Measurements from ENCODE around the gene IGLL5.

DNA sequence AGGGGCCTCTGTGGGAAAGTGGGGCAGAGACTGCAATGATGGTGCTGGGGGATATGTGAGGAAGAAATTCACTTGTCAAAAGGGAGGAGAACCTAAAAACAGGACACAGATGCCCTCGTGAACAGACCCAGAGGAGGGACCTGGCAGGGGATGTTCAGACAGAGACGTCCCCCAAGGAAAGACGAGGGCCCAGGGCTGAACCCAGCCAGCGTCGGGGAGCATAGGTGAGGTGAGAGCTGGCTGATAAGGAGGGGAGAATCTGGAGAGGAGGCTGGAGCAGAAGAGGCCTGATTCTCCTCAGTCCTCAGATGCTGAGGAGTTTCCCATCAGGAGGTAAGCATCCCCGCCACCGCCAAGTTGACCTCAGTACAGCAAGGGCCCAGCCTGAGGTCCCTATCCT, 31.4 kb downstream of the IGLL5 start:
- TF ChIP-seq, protein P1, sequence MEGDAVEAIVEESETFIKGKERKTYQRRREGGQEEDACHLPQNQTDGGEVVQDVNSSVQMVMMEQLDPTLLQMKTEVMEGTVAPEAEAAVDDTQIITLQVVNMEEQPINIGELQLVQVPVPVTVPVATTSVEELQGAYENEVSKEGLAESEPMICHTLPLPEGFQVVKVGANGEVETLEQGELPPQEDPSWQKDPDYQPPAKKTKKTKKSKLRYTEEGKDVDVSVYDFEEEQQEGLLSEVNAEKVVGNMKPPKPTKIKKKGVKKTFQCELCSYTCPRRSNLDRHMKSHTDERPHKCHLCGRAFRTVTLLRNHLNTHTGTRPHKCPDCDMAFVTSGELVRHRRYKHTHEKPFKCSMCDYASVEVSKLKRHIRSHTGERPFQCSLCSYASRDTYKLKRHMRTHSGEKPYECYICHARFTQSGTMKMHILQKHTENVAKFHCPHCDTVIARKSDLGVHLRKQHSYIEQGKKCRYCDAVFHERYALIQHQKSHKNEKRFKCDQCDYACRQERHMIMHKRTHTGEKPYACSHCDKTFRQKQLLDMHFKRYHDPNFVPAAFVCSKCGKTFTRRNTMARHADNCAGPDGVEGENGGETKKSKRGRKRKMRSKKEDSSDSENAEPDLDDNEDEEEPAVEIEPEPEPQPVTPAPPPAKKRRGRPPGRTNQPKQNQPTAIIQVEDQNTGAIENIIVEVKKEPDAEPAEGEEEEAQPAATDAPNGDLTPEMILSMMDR (optimal IDR thresholded peaks at IDR 0.05 in 1 of 3, IDR thresholded peaks at IDR 0.05 in 1 of 3, conservative IDR thresholded peaks at IDR 0.05 in 1 of 3; ENCODE audit: extremely low read depth in 1 of 3, insufficient read depth in 2 of 3, low read length in 3 of 3): no peak
- no peak for TF ChIP-seq EZH2 (IDR thresholded peaks at IDR 0.05; ENCODE audit: low read length)
